A549 (cell line): ENCODE data around the gene PROC. TPM values are rescaled to one million over a fixed set of nuclear protein-coding genes. Genes with fewer than 3 reads are reported as not detected.

Experiments
- ATAC-seq, 2 experiments: fragments of 200-7000 bp in 1 of 2; fragments of >200 bp in 1 of 2; cut with Nextera tagmentation in 1 of 2; cut with Tn5 transposase in 1 of 2; 3 replicates each; pipeline versions ENCODE4 v1.8.0 to v1.9.1; 2018 to 2020; ENCODE audit warnings: mild to moderate bottlenecking in 1 of 2, moderate library complexity in 1 of 2
- CTCF ChIA-PET: fragments of 300-600 bp; sonication (Branson Sonifier 250); formaldehyde crosslinking; extraction: SDS; loops from one replicate; lab custom pipeline; 2021; ENCODE audit warnings: antibody characterized with exemption, inconsistent platforms; lab: Yijun Ruan, JAX
- POLR2A ChIA-PET: fragments of 350-600 bp; formaldehyde crosslinking; extraction: SDS; loops from one replicate; lab custom pipeline; 2021; ENCODE audit warnings: antibody characterized with exemption, inconsistent platforms; lab: Yijun Ruan, JAX
- DNase-seq, 2 experiments: peaks; one replicate each; pipeline versions ENCODE4 v3.0.0 to v3.0.0-alpha.2; 2011 to 2016; ENCODE audit warnings: low read depth in 1 of 2, low spot score in 1 of 2
- FAIRE-seq: peaks from 2 replicates; lab custom pipeline; 2011; peaks lifted over from hg19 to GRCh38; lab: Jason Lieb, UNC
- H3K27ac ChIP-seq, 2 experiments: fragments of >200 bp; sonication (Bioruptor Twin); formaldehyde crosslinking; 3 replicates each; pipeline ENCODE4 v1.5.1; 2016 to 2017
- H3K4me1 ChIP-seq: fragments of >200 bp; sonication (Bioruptor Twin); formaldehyde crosslinking; 3 replicates; pipeline ENCODE4 v1.6.1; 2016
- H3K4me2 ChIP-seq: fragments of >200 bp; sonication (Bioruptor Twin); formaldehyde crosslinking; 3 replicates; pipeline ENCODE4 v1.6.1; 2016
- H3K4me3 ChIP-seq: fragments of >200 bp; sonication (Bioruptor Twin); formaldehyde crosslinking; 3 replicates; pipeline ENCODE4 v1.5.1; 2016
- H3K9me3 ChIP-seq: fragments of >200 bp; sonication (Bioruptor Twin); formaldehyde crosslinking; 3 replicates; pipeline ENCODE4 v1.6.1; 2016
- E2F6 ChIP-seq: IDR thresholded peaks from 2 replicates; pipeline ENCODE4 v1.6.1; 2012; ENCODE audit warnings: low read depth, borderline replicate concordance
- EHF ChIP-seq: fragments of 250-450 bp; sonication (Bioruptor Pico); IDR thresholded peaks from 2 replicates; pipeline ENCODE4 v1.5.0; 2020; ENCODE audit warnings: mild to moderate bottlenecking
- ELK1 ChIP-seq: fragments of 150-350 bp; IDR thresholded peaks from 2 replicates; pipeline ENCODE4 v1.6.1; 2014; ENCODE audit warnings: low read depth, mild to moderate bottlenecking, low read length
- FOSL2 ChIP-seq, 2 experiments: fragments of 450-650 bp in 1 of 2; fragments of >200 bp in 1 of 2; sonication (Bioruptor Twin) in 1 of 2; formaldehyde crosslinking; IDR thresholded peaks; 2 replicates each; pipeline versions ENCODE4 v1.5.0 to v1.6.1; 2016 to 2020; ENCODE audit warnings: mild to moderate bottlenecking in 1 of 2, moderate library complexity in 1 of 2
- FOXS1 ChIP-seq: fragments of 250-450 bp; sonication (Bioruptor Pico); IDR thresholded peaks from 2 replicates; pipeline ENCODE4 v1.5.0; 2020; ENCODE audit warnings: mild to moderate bottlenecking, moderate library complexity
- GATA3 ChIP-seq: IDR thresholded peaks from 2 replicates; pipeline ENCODE4 v1.6.1; 2012; ENCODE audit warnings: borderline replicate concordance
- HES2 ChIP-seq: fragments of >200 bp; sonication (Bioruptor Twin); formaldehyde crosslinking; IDR thresholded peaks from 2 replicates; pipeline ENCODE4 v1.6.1; 2016
- HOXA7 ChIP-seq: fragments of 250-450 bp; sonication (Bioruptor Pico); IDR thresholded peaks from 2 replicates; pipeline ENCODE4 v1.5.0; 2020; ENCODE audit warnings: mild to moderate bottlenecking, moderate library complexity
- JUN ChIP-seq, 2 experiments: fragments of >200 bp; sonication (Bioruptor Twin); formaldehyde crosslinking; IDR thresholded peaks; 2 replicates in 1 of 2; 3 replicates in 1 of 2; pipeline ENCODE4 v1.6.1; 2016 to 2017
- JUNB ChIP-seq: fragments of >200 bp; sonication (Bioruptor Twin); formaldehyde crosslinking; IDR thresholded peaks from 2 replicates; pipeline ENCODE4 v1.6.1; 2016
- KDM1A ChIP-seq: fragments of 200-600 bp; sonication (generic); IDR thresholded peaks from 2 replicates; pipeline ENCODE4 v1.6.1; 2016; ENCODE audit warnings: low read depth, mild to moderate bottlenecking
- MAX ChIP-seq: IDR thresholded peaks from 2 replicates; pipeline ENCODE4 v1.6.1; 2012
- MAZ ChIP-seq: fragments of 150-350 bp; IDR thresholded peaks from 2 replicates; pipeline ENCODE4 v1.6.1; 2014; ENCODE audit warnings: antibody characterized with exemption, low read depth, low read length, borderline replicate concordance
- NFE2L2 ChIP-seq: fragments of 150-350 bp; conservative IDR thresholded peaks from 2 replicates; pipeline ENCODE4 v1.6.1; 2014; ENCODE audit warnings: low read length
- PBX3 ChIP-seq: IDR thresholded peaks from 2 replicates; pipeline ENCODE4 v1.6.1; 2012
- TFCP2L1 ChIP-seq: fragments of 250-450 bp; sonication (Bioruptor Pico); IDR thresholded peaks from 2 replicates; pipeline ENCODE4 v1.5.0; 2021; ENCODE audit warnings: mild to moderate bottlenecking
- TP53 ChIP-seq: fragments of 250-450 bp; sonication (Bioruptor Pico); IDR thresholded peaks from 2 replicates; pipeline ENCODE4 v1.5.0; 2021; ENCODE audit warnings: mild to moderate bottlenecking, moderate library complexity
- ZC3H11A ChIP-seq: fragments of 450-650 bp; IDR thresholded peaks from 2 replicates; pipeline ENCODE4 v1.6.1; 2014; ENCODE audit warnings: antibody characterized with exemption, mild to moderate bottlenecking
- WGBS: methylation state at CpG from one replicate; pipeline ENCODE4 v1.1.6; 2017; ENCODE audit errors: missing lambda C conversion rate; 5-methylcytosine and 5-hydroxymethylcytosine counted together
- polyA plus RNA-seq, 4 experiments: library from polyadenylated mRNA; depleted of rRNA in 3 of 4; stranded (reverse); fragments of >200 nt; fragmentation: RNase III in 1 of 4; extraction: RNeasy Plus Mini Kit Qiagen cat#74134 plus additional on column Dnase treatment in 1 of 4; gene quantifications; 2 replicates in 3 of 4; 3 replicates in 1 of 4; pipeline ENCODE4 v1.2.3, GENCODE V29; 2011 to 2017

The PROC gene
- polyA plus RNA-seq, 2 of the 4 experiments (the other 2 are of a cell fraction) = 2.0 to 7.9 TPM

- ATAC-seq (no peak), FAIRE-seq (no peak), DNase-seq (no peak)
- Histone ChIP-seq H3K9me3 (no peaks in the 10 kb centered on the region), H3K4me3 (no peak overlapping the region), H3K4me2 (no peak overlapping the region), H3K27ac (no peak overlapping the region), H3K4me1 (no peaks in the 10 kb centered on the region)
- ChIA-PET CTCF (interaction anchor here (0.5 to 2.0 kb wide), 6 partner anchors 13 to 267 kb away, joined by 3 to 9 read pairs (median 4); no protein-coding TSS in a partner anchor), POLR2A (no interaction called here)
- no peak for TF ChIP-seq ELK1
- TF ChIP-seq TP53 = no peak
- no peak for TF ChIP-seq E2F6
- TF ChIP-seq FOSL2 (IDR thresholded peaks at IDR 0.05) = no peak
- TF ChIP-seq FOSL2 (CRISPR knock-in tag; IDR thresholded peaks at IDR 0.05) = no peak
- TF ChIP-seq HES2 = no peak
- no peak for TF ChIP-seq GATA3
- WGBS = 91% methylated on average over 4 of the region's 4 CpGs
These were observed 11.1 kb downstream of the PROC start for GRCh38 chr2:127429291-127429690.

- Histone ChIP-seq H3K27ac (no peak overlapping the region), H3K9me3 (no peaks in the 10 kb centered on the region), H3K4me3 (no peak overlapping the region), H3K4me2 (no peak overlapping the region), H3K4me1 (no peaks in the 10 kb centered on the region)
- ATAC-seq = no peak
- ChIA-PET CTCF (interaction anchor here (0.5 to 2.0 kb wide), 7 partner anchors 14 to 266 kb away, joined by 3 to 9 read pairs (median 4); no protein-coding TSS in a partner anchor), POLR2A (no interaction called here)
- WGBS = 84% methylated on average over 6 of the region's 7 CpGs
- no peak for DNase-seq
- FAIRE-seq = no peak
- TF ChIP-seq PBX3 (no peak), HOXA7 (CRISPR knock-in tag) (no peak), ZC3H11A (no peak), FOXS1 (CRISPR knock-in tag) (no peak), NFE2L2 (no peak), TFCP2L1 (CRISPR knock-in tag) (no peak), JUNB (no peak), ELK1 (no peak), MAZ (no peak)
These were observed 11.7 kb downstream of the PROC start for GRCh38 chr2:127429844-127430425.

GRCh38 chr2:127431408-127432023 lies 13.3 kb downstream of the PROC start:
- Histone ChIP-seq H3K27ac (no peak overlapping the region), H3K9me3 (no peaks in the 10 kb centered on the region)
- FAIRE-seq = no peak
- WGBS = 72% methylated on average over 14 of the region's 14 CpGs
- CTCF ChIA-PET = interaction anchor here (1.1 to 1.7 kb wide), 2 partner anchors 13 to 107 kb away, joined by 3 to 4 read pairs; partner anchors contain the start of gene PROC
- no peak for TF ChIP-seq KDM1A
- no peak for TF ChIP-seq MAX
- TF ChIP-seq JUN (IDR thresholded peaks at IDR 0.05) = no peak
- no peak for TF ChIP-seq EHF
- TF ChIP-seq, all 56 proteins: peak for 0
- Histone ChIP-seq H3K4me3 (no peak overlapping the region), H3K4me1 (no peaks in the 10 kb centered on the region), H3K4me2 (no peak overlapping the region)
- DNase-seq = no peak
- POLR2A ChIA-PET = no interaction called here
- no peak for ATAC-seq
